A549 (cell line): Measurements from ENCODE around the gene LMO1. TPM values are rescaled to one million over a fixed set of nuclear protein-coding genes. Genes with fewer than 3 reads are reported as not detected.

Experiments used
- ATAC-seq, 2 experiments: fragments of 200-7000 bp in 1 of 2; fragments of >200 bp in 1 of 2; cut with Nextera tagmentation in 1 of 2; cut with Tn5 transposase in 1 of 2; 3 replicates each; pipeline versions ENCODE4 v1.8.0 to v1.9.1; 2018 to 2020; ENCODE audit warnings: mild to moderate bottlenecking in 1 of 2, moderate library complexity in 1 of 2
- CTCF ChIA-PET: fragments of 300-600 bp; sonication (Branson Sonifier 250); formaldehyde crosslinking; extraction: SDS; loops from one replicate; lab custom pipeline; 2021; ENCODE audit warnings: antibody characterized with exemption, inconsistent platforms; lab: Yijun Ruan, JAX
- POLR2A ChIA-PET: fragments of 350-600 bp; formaldehyde crosslinking; extraction: SDS; loops from one replicate; lab custom pipeline; 2021; ENCODE audit warnings: antibody characterized with exemption, inconsistent platforms; lab: Yijun Ruan, JAX
- DNase-seq, 2 experiments: peaks; one replicate each; pipeline versions ENCODE4 v3.0.0 to v3.0.0-alpha.2; 2011 to 2016; ENCODE audit warnings: low read depth in 1 of 2, low spot score in 1 of 2
- FAIRE-seq: peaks from 2 replicates; lab custom pipeline; 2011; peaks lifted over from hg19 to GRCh38; lab: Jason Lieb, UNC
- H3K27ac ChIP-seq, 2 experiments: fragments of >200 bp; sonication (Bioruptor Twin); formaldehyde crosslinking; 3 replicates each; pipeline ENCODE4 v1.5.1; 2016 to 2017
- H3K4me1 ChIP-seq: fragments of >200 bp; sonication (Bioruptor Twin); formaldehyde crosslinking; 3 replicates; pipeline ENCODE4 v1.6.1; 2016
- H3K4me2 ChIP-seq: fragments of >200 bp; sonication (Bioruptor Twin); formaldehyde crosslinking; 3 replicates; pipeline ENCODE4 v1.6.1; 2016
- H3K4me3 ChIP-seq: fragments of >200 bp; sonication (Bioruptor Twin); formaldehyde crosslinking; 3 replicates; pipeline ENCODE4 v1.5.1; 2016
- H3K9me3 ChIP-seq: fragments of >200 bp; sonication (Bioruptor Twin); formaldehyde crosslinking; 3 replicates; pipeline ENCODE4 v1.6.1; 2016
- BHLHE40 ChIP-seq: IDR thresholded peaks from 2 replicates; pipeline ENCODE4 v1.6.1; 2012; ENCODE audit warnings: low read depth, low read length, inconsistent platforms
- CHD2 ChIP-seq: fragments of 150-350 bp; IDR thresholded peaks from 2 replicates; pipeline ENCODE4 v1.6.1; 2014; ENCODE audit warnings: low read length; ENCODE audit not compliant: partially characterized antibody
- EHF ChIP-seq: fragments of 250-450 bp; sonication (Bioruptor Pico); IDR thresholded peaks from 2 replicates; pipeline ENCODE4 v1.5.0; 2020; ENCODE audit warnings: mild to moderate bottlenecking
- ESRRA ChIP-seq: fragments of 150-350 bp; IDR thresholded peaks from 2 replicates; pipeline ENCODE4 v1.6.1; 2014; ENCODE audit warnings: mild to moderate bottlenecking, low read length, borderline replicate concordance
- FOSB ChIP-seq: fragments of 250-450 bp; sonication (Bioruptor Pico); IDR thresholded peaks from 2 replicates; pipeline ENCODE4 v1.5.0; 2020; ENCODE audit warnings: mild to moderate bottlenecking, moderate library complexity
- HMGXB4 ChIP-seq: fragments of 250-450 bp; sonication (Bioruptor Pico); IDR thresholded peaks from 2 replicates; pipeline ENCODE4 v1.5.0; 2021; ENCODE audit warnings: mild to moderate bottlenecking, moderate library complexity, borderline replicate concordance
- JUN ChIP-seq, 2 experiments: fragments of >200 bp; sonication (Bioruptor Twin); formaldehyde crosslinking; IDR thresholded peaks; 2 replicates in 1 of 2; 3 replicates in 1 of 2; pipeline ENCODE4 v1.6.1; 2016 to 2017
- NFE2L2 ChIP-seq: fragments of 150-350 bp; conservative IDR thresholded peaks from 2 replicates; pipeline ENCODE4 v1.6.1; 2014; ENCODE audit warnings: low read length
- NR3C1 ChIP-seq: fragments of >200 bp; sonication (Bioruptor Twin); formaldehyde crosslinking; IDR thresholded peaks from 3 replicates; pipeline ENCODE4 v1.6.1; 2017
- PHF8 ChIP-seq: fragments of 200-600 bp; sonication (generic); IDR thresholded peaks from 2 replicates; pipeline ENCODE4 v1.6.1; 2016; ENCODE audit warnings: low read depth, mild to moderate bottlenecking, antibody characterized with exemption, moderate library complexity, borderline replicate concordance
- RAD21 ChIP-seq, 2 experiments: fragments of >200 bp in 1 of 2; sonication (Bioruptor Twin) in 1 of 2; formaldehyde crosslinking in 1 of 2; IDR thresholded peaks in 1 of 2; conservative IDR thresholded peaks in 1 of 2; 2 replicates in 1 of 2; 3 replicates in 1 of 2; pipeline ENCODE4 v1.6.1; 2012 to 2018; ENCODE audit warnings: inconsistent platforms in 1 of 2
- REST ChIP-seq: fragments of 200-600 bp; sonication (generic); IDR thresholded peaks from 2 replicates; pipeline ENCODE4 v1.6.1; 2016; ENCODE audit warnings: antibody characterized with exemption, mild to moderate bottlenecking, moderate library complexity
- RNF2 ChIP-seq: fragments of 200-600 bp; sonication (generic); IDR thresholded peaks from 2 replicates; pipeline ENCODE4 v1.6.1; 2016; ENCODE audit warnings: low read depth, mild to moderate bottlenecking, antibody characterized with exemption, moderate library complexity, borderline replicate concordance
- TFCP2L1 ChIP-seq: fragments of 250-450 bp; sonication (Bioruptor Pico); IDR thresholded peaks from 2 replicates; pipeline ENCODE4 v1.5.0; 2021; ENCODE audit warnings: mild to moderate bottlenecking
- TP53 ChIP-seq: fragments of 250-450 bp; sonication (Bioruptor Pico); IDR thresholded peaks from 2 replicates; pipeline ENCODE4 v1.5.0; 2021; ENCODE audit warnings: mild to moderate bottlenecking, moderate library complexity
- ZC3H11A ChIP-seq: fragments of 450-650 bp; IDR thresholded peaks from 2 replicates; pipeline ENCODE4 v1.6.1; 2014; ENCODE audit warnings: antibody characterized with exemption, mild to moderate bottlenecking
- WGBS: methylation state at CpG from one replicate; pipeline ENCODE4 v1.1.6; 2017; ENCODE audit errors: missing lambda C conversion rate; 5-methylcytosine and 5-hydroxymethylcytosine counted together
- polyA plus RNA-seq, 4 experiments: library from polyadenylated mRNA; depleted of rRNA in 3 of 4; stranded (reverse); fragments of >200 nt; fragmentation: RNase III in 1 of 4; extraction: RNeasy Plus Mini Kit Qiagen cat#74134 plus additional on column Dnase treatment in 1 of 4; gene quantifications; 2 replicates in 3 of 4; 3 replicates in 1 of 4; pipeline ENCODE4 v1.2.3, GENCODE V29; 2011 to 2017
- TF ChIP-seq, protein P1 (sequence below): fragments of >200 bp; sonication (Bioruptor Twin); formaldehyde crosslinking; IDR thresholded peaks from 2 replicates; pipeline ENCODE4 v1.6.1; 2016
- TF ChIP-seq, protein P2 (sequence below): fragments of 150-350 bp; IDR thresholded peaks from 2 replicates; pipeline ENCODE4 v1.6.1; 2014; ENCODE audit warnings: low read depth, mild to moderate bottlenecking, low read length

LMO1 gene
- polyA plus RNA-seq, 2 of the 4 experiments (the other 2 are of a cell fraction), result 0.18 to 2.7 TPM

GRCh38 chr11:8296038-8296649, 32.5 kb upstream of the LMO1 start:
- no peak overlapping the region for H3K4me3 ChIP-seq
- FAIRE-seq, result no peak
- DNase-seq, result no peak
- CTCF ChIA-PET, result interaction anchor here (0.8 to 1.9 kb wide), 3 partner anchors 8 to 32 kb away, joined by 3 to 5 read pairs (median 4); no protein-coding TSS in a partner anchor
- ATAC-seq, result no peak
- TF ChIP-seq FOSB (CRISPR knock-in tag), result no peak
- TF ChIP-seq REST, result no peak
- TF ChIP-seq, protein P1, sequence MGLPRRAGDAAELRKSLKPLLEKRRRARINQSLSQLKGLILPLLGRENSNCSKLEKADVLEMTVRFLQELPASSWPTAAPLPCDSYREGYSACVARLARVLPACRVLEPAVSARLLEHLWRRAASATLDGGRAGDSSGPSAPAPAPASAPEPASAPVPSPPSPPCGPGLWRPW, result no peak
- no peak for TF ChIP-seq RAD21 (conservative IDR thresholded peaks at IDR 0.05 in 1 of 2, IDR thresholded peaks at IDR 0.05 in 1 of 2)
- TF ChIP-seq, all 56 proteins: peak for 0
- no peaks in the 10 kb centered on the region for H3K9me3 ChIP-seq
- WGBS, result 46% methylated on average over 5 of the region's 5 CpGs
- H3K27ac ChIP-seq, result no peak overlapping the region
- POLR2A ChIA-PET, result no interaction called here
- no peaks in the 10 kb centered on the region for H3K4me1 ChIP-seq
- H3K4me2 ChIP-seq, result no peak overlapping the region

DNA sequence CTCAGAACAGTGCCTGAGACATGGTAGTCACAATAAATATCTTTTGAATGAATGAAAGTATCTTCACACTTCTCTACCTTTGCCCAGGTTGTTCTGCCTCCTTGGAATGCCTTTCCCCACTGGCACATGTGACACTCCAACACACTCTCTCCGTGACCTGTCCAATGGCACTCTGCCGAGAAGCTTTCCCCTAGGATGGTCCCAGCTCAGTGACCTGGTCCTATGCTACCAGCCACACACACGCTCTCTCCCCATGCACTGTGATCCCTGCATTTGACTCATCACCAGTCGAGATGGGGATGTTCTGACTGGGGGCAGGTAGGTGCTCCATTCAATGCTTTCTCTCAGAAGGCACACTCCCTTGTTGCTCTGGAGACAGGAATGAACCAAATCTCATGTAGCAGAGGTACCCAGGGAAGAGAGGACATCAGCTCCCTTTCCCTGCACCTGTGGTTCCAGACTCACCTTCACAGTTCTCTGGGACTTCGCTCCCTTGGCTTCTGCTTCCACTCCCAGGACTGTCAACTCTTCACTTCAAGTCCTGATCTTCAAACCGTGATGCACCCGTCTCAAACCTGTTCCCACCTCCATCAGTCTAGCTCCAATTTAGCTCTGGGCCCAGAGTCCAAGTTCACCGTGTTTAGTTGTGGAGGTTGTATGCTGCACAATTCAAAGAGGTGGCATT, 30.7 kb upstream of the LMO1 start:
- DNase-seq (no peak), ATAC-seq (no peak), FAIRE-seq (no peak)
- ChIA-PET POLR2A (no interaction called here), CTCF (interaction anchor here (1.4 kb wide), 1 partner anchor 35 kb away, joined by 3 read pairs; no protein-coding TSS in a partner anchor)
- no peak for TF ChIP-seq CHD2
- no peak for TF ChIP-seq RNF2
- TF ChIP-seq TFCP2L1 (CRISPR knock-in tag), result no peak
- TF ChIP-seq TP53 (CRISPR knock-in tag), result no peak
- no peak for TF ChIP-seq HMGXB4
- TF ChIP-seq, protein P2, sequence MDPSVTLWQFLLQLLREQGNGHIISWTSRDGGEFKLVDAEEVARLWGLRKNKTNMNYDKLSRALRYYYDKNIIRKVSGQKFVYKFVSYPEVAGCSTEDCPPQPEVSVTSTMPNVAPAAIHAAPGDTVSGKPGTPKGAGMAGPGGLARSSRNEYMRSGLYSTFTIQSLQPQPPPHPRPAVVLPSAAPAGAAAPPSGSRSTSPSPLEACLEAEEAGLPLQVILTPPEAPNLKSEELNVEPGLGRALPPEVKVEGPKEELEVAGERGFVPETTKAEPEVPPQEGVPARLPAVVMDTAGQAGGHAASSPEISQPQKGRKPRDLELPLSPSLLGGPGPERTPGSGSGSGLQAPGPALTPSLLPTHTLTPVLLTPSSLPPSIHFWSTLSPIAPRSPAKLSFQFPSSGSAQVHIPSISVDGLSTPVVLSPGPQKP, result no peak
- no peak for TF ChIP-seq NR3C1
- TF ChIP-seq ESRRA, result no peak
- no peak for TF ChIP-seq BHLHE40
- no peak for TF ChIP-seq ZC3H11A
- TF ChIP-seq EHF (CRISPR knock-in tag), result no peak
- TF ChIP-seq PHF8, result no peak
- TF ChIP-seq NFE2L2, result no peak
- TF ChIP-seq JUN (IDR thresholded peaks at IDR 0.05), result no peak
- Histone ChIP-seq H3K27ac (no peak overlapping the region), H3K4me2 (no peak overlapping the region), H3K4me1 (no peaks in the 10 kb centered on the region), H3K4me3 (no peak overlapping the region), H3K9me3 (no peaks in the 10 kb centered on the region)
- WGBS, result 40% methylated on average over 8 of the region's 8 CpGs
